GM21360 (cell line): ENCODE results near the gene ADGRA3.

ENCODE experiments used
- ATAC-seq: cut with Tn5 transposase; IDR thresholded peaks from one replicate; pipeline ENCODE4 v1.9.1; 2021; ENCODE audit warnings: mild to moderate bottlenecking, moderate library complexity; ENCODE audit not compliant: unreplicated experiment

The ADGRA3 gene

DNA sequence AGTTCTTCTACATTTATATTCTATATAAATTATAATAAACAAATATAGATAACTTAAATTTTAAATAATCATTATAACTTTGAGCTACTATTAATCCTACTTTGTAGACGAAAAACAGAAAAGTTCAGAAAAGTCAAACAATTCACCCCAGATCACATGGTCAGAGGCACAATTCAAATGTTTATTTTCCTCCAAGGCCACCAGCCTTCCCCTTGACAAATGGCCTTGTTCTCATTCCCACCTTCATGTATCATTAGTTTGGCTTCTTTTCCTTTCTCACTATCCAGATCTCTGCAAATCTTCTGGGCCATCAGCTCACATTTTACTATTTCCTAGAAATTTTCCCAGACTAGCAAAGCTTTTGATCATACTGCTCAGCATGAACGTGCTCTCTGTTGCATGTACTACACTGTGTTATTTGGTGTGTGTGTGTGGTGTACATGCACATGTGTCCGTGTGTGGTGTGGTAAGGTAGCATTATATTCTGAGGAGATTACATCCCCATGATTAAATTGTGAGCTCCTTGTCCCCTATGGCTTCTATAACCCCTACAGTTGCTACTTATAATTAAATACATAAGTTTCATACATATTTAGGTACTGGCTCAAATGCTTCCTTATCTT is 61.5 kb downstream of the ADGRA3 start:
- ATAC-seq: no peak

- no peak for ATAC-seq
These were observed 71.1 kb downstream of the ADGRA3 start for GRCh38 chr4:22444813-22445212.

DNA sequence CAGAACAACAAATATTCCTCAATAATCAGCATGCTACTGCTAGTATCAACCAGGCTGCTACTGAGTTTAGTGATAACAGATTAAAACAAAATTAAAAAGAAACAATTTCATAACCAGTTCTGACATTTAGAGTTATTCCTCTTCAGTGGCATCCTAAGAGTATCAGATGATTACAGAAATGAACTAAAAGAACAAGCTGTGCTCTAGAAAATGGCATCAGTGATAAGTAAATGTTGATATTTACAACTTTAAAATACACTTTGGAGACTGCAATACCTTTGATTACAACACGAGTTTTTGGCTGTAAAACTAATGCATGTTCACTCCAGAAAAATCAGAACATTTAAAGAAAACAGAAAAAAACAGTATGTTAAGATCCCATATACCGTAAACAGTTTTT is 72.9 kb downstream of the ADGRA3 start:
- no peak for ATAC-seq

DNA sequence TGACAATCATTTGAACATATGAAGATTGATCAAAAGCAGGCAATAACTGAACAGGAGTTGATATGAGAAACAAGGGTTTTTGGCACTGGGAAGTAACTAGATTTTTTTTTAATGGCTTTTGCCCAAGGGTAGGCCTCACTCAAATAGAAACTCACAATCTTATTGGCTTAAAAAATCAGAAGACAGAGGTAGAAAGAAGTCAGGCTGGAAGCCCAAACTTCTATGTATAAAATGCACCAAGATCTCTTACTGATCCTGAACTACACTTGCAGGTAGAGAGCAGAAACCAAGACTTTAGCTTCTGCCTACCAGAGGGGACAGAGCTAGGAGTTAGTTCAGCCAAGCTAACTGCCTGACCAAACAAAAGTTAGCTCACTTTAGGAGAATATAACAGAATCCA is 74.9 kb downstream of the ADGRA3 start:
- ATAC-seq: no peak

GRCh38 chr4:22439947-22440346 is 75.9 kb downstream of the ADGRA3 start:
- ATAC-seq: no peak

GRCh38 chr4:22435652-22436051 is 80.2 kb downstream of the ADGRA3 start:
- no peak for ATAC-seq

DNA sequence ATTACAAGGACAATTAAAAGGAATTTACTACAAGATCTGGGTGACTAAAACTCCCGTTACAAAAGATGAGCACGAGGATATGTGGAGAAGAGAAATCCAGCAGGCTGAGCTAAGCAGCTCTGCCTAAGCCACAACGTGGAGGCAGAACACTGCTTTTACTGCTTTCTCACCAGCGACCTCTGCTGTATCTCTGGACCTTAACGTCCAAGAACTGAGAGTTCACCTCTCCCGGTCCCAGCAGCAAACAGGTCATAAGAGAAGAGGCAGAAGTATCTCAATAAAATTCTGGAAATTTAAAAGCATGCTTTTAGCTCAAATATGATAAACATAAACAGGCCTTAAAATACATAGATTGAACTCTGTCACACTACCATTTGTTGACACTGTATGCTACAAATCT is 81.0 kb downstream of the ADGRA3 start:
- peak; percentile 70 for ATAC-seq

DNA sequence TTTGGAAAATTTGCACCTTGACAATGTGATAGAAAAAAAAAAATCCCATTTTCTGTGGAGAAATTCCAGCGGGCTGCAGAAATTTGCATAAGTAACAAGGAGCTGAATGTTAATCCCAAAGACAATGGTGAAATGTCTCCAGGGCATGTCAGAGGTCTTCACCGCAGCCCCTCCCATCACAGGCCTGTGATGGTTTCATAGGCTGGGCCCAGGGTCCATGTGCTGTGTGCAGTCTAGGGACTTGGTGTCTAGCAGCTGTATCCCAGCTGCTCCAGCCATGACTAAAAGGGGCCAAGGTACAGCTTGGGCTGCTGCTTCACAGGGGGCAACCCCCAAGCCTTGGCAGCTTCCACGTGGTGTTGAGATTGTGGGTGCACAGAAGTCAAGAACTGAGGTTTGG is 85.2 kb downstream of the ADGRA3 start:
- ATAC-seq: no peak

DNA sequence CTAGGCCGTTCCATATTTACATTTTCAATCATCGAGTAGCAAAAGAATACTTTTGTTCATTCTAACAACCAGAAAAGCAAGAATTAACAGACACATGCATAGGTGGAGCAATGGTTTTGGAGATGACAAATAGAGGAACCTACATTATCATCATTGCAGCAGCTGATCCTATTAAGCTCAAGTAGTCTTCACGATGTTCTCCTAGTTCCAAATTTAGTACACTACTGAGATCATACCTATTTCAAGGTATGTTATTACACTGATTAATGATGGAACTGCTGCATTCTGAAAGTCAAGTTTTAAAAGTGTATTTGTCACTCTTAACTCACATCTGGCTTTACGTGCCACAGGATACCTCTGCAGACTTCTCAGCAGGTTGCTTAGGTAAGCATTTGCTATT is 87.4 kb downstream of the ADGRA3 start:
- ATAC-seq: no peak

DNA sequence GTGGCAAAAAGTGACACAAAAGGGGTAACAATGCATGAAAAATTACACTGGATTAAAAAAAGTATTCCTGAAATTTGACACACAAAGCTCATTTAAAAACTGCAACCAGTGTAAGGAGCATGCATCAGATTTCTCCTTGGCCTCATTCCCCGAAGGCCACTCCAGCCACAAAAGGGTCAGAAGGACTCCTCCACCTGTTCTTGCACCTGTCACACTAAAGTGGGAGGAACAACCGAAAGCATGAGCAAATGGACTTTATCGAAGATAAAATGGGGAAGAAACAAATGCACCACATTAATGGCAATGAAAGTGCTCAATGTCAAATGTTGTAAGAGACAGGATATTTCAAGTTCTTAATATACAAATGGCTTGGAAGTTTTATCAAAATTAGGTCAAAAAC is 88.2 kb downstream of the ADGRA3 start:
- ATAC-seq: no peak

DNA sequence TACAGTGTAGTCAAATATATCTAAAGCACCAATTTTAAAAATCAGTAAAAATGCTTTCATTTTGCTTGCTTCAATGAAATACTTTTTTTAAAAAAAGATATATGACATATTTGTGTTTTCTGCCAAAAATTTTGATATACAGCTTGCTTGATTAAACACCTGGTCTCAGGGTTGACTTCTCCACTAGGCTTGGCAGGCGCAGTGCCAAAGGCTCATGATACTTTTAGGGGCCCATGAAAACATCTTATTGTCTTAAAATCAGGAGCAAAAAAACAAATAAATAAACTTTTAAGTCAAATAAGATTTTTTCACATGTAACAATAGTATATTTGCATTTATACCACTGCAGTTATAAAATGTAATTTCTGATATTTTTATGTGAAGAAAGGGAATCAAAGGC is 95.6 kb downstream of the ADGRA3 start:
- ATAC-seq: no peak

DNA sequence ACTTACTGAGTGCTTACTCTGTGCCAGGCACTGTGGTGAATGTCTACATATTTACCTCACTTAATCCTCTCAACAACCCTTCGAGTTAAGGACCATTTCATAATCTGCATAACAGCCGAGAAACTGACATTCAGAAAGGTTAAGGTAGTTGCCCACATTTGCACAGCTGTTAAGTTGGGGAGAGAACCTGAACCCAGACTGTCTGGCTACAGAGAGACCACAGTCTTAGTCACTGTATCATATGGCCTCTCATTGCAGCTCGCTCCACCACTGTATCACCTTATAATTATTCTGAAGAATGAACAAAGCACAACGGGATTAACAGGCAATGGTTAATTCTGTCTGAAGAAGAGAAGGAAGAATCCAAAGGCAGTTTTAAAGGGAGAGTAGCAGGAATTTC is 98.5 kb downstream of the ADGRA3 start:
- no peak for ATAC-seq

- no peak for ATAC-seq
These were observed 99.5 kb downstream of the ADGRA3 start for GRCh38 chr4:22416403-22416802.

DNA sequence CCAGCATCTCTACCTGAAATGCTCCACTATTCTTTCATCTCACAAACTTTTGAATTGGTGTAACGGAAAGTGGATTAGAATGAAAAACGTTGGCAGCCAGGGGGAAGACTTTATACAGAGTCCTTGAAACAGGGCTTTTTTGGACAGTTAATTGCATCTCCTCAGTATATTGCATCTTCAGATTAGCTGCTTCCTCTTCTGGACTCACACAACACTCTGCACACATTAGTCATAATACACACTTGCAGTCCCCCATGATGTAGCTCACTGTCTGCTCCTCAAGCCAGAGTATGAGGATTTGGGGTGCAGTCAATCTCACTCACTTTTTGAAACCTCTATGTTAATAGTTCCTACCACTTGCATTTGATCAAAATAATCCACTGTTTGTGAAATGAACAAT is 101.0 kb downstream of the ADGRA3 start:
- no peak for ATAC-seq

DNA sequence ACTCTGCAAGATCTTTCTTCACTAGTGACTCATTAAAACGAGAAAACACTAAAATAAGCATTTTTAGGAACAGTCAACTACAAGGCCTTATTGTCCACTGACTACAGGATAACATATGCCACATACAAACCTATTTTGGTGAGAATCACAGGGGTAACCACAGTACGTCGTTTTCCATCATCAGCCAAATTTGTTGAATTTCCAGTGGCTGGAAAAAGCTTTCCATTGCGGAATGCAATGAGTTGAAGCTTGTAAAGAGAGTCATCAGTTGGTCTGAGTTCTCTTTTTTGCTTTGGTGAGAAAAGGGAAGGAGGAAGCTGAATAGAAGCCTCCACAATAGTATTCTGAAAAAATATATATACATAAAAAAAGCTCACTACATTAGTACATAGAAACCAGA is 102.4 kb downstream of the ADGRA3 start:
- ATAC-seq: no peak

DNA sequence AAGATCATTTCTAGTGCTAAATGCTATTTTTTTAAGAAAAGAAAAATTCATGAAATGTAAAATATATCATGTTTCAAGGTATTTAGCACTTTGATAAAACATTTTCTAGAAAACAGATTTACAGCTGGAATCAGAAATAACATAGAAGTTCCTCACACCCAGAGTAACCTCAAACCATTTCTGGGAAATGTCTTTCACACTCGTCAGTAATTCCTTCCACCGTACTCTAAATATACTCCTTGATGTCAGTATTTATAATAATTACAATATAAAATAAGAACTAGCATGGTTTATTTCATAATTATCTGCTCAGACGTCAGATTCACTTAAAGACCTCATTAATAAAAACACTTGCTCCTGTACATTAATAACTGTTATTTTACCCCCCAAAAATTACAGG is 103.9 kb downstream of the ADGRA3 start:
- ATAC-seq: no peak

DNA sequence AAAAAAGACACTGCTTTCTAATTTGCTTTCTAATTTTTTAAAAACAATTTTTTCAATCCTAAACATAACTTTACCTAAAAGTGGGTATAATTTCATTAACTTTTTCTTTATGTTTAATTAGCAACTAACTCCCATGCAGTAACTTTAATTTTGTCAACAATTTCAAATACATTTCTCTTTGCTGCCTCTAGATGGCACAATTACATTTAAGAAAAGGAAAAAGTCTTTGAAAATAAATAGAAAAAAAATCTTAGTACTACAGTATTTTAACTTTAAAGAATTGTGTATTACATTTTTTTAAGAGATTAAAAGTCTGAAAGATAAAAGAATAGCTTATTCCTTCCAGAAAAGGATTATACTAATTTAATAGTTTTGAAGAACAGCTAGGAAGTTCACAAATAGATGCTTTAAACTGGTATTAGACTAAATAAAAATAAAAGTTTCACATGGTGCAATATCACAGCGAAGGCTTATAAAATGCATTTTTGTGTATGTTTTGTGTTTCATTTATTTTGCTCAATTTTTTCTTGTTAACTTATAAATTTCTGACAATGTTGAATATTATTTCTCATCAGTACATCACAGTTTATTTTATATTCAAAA is 105.1 kb downstream of the ADGRA3 start:
- ATAC-seq: no peak

DNA sequence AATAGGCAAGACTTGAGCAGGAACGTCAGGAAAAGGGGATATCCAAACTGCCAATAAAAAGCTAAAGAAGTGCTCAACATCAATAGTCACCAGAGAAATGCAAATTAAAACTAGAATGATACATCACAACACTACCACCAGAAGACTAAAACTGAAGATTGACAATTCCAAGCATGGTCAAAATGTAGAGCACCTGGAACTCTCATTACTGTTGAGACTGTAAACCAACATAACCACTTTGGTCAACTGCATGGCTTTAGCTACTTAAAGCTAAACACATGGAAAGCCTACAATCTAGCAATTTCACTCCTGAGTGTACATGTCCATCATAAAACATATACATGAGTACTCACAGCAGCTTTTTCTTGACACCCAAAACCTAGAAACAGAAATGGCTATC is 107.4 kb downstream of the ADGRA3 start:
- no peak for ATAC-seq

DNA sequence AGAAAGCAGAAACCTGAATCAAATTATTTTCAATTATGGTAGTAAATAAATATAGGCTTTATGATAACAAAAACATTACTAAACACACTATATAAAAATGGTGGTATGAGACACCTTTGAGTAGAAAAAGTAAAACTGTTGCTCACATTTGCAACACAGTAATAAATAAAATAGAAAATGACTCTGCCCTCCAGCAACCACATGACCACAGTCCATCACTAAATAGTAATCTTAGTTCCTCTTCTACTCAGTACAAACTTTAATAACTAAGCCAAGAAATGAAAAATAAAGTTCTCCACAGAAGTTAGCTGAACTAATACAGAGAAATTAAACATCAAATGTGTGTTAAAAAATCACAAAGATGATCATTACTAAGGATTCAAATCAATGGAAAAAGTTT is 108.5 kb downstream of the ADGRA3 start:
- no peak for ATAC-seq

- no peak for ATAC-seq
These were observed 117.2 kb downstream of the ADGRA3 start for GRCh38 chr4:22398671-22399070.

DNA sequence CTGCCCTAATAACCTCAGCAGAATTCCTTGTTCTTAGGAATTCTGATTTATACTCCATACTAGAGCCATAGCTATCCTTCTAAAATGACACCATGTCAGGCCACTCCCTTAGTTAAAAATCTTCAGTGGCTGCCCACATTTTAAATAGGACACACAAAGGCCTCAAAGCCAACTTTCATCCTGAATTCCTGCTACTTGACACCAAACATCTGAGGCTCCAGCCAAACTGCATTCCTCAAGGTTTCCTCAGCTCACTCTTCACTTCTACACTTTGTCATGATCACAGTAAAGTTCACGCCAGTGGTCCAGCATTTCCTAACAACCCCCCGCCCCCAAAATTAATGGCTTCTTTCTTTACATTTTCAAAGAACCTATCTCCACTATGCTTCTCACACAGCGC is 124.3 kb downstream of the ADGRA3 start:
- ATAC-seq: no peak

- peak; percentile 87 for ATAC-seq
These were observed 126.5 kb downstream of the ADGRA3 start for GRCh38 chr4:22389240-22389870.

DNA sequence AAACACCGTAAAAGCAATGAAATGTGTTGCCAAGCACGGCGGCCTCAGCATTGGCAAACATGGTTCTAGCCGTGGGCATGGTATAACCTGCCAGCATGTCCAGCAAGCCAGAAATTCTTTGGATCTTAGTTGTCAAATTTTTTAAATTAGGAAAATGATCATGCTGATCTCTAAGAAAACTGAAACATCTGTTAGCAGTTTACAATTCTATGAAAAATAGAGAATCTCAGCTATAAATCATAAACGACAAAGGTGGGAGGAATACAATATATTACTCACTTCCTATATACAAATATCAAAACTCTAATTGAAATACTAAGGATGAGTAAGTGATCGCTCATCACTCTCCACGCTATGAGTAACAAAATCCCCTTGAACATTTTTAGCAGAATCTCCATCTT is 130.3 kb downstream of the ADGRA3 start:
- no peak for ATAC-seq
